Spleen (tissue), 7 donors: Measurements from ENCODE around the gene CRYL1.

ENCODE experiments used
- CTCF ChIP-seq, 11 experiments: fragments of 200-600 bp in 7 of 11; fragments of 450-650 bp in 4 of 11; sonication (generic) in 4 of 11; IDR thresholded peaks in 8 of 11; conservative IDR thresholded peaks in 3 of 11; 1 replicate in 7 of 11; 2 replicates in 4 of 11; pipeline versions ENCODE4 v1.4.0 to v1.8.0; 2016 to 2021; ENCODE audit warnings: antibody characterized with exemption in 11 of 11, inconsistent platforms in 4 of 11, mild to moderate bottlenecking in 1 of 11
- POLR2A ChIP-seq, 3 donors: fragments of 450-650 bp; IDR thresholded peaks; one replicate each; pipeline ENCODE4 v1.5.1; 2017; ENCODE audit warnings: antibody characterized with exemption in 3 of 3, mild to moderate bottlenecking in 1 of 3
- POLR2AphosphoS5 ChIP-seq, 3 donors: sonication (generic); formaldehyde crosslinking; IDR thresholded peaks; one replicate each; pipeline ENCODE4 v1.5.1; 2017; ENCODE audit warnings: antibody characterized with exemption in 3 of 3
- donor health status: DM: no; HTN: no; CAD: no; lungs with moderate emphysema.
- donor health status: DM: no; HTN: no; CAD: no.
- donor health status: DM: no; HTN: no; CAD: no.

DNA sequence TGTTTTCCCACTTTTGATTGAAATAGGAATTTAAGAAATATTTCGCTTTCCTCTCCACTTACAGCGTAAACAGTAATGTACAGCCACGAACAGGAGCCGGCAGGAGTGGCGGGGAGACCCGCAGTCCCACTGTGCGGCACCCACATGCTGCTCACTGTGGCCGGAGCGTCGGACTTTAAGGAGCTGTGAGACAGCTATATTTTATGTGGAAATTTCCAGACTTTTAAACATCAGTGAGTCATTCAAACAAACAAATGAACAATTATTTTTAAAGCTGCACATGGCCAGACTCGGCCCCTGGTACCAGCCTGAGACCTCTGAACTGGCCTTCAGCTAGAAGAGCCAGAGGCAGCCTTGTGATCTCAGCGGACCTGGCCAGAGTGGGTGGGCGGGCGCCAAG is 52.5 kb downstream of the CRYL1 start:
- TF ChIP-seq CTCF (IDR thresholded peaks at IDR 0.05 in 8 of 11, conservative IDR thresholded peaks at IDR 0.05 in 3 of 11) (no peak), POLR2AphosphoS5 (IDR thresholded peaks at IDR 0.05) (no peak), POLR2A (IDR thresholded peaks at IDR 0.05) (no peak)
